ENCODE results near the gene RAB6A.
A peak's percentile ranks its signal among the peaks of the same experiment; 100 is the strongest.

The RAB6A gene

GRCh38 chr11:73759610-73760134, 1.2 kb downstream of the RAB6A start:
- ChIA-PET CTCF (interaction anchor here (0.9 to 1.0 kb wide), 2 partner anchors 20 to 29 kb away, joined by 3 to 4 read pairs; no protein-coding TSS in a partner anchor), POLR2A (interaction anchor here (2.2 to 4.1 kb wide), 2 partner anchors 19 to 28 kb away, joined by 18 to 50 read pairs; partner anchors contain the start of gene MRPL48)
- no peak for DNase-seq (ENCODE audit: low read depth, low spot score)
- H3K4me3 ChIP-seq (ENCODE audit: low read depth, low read length): peak overlapping the region; percentile 91
- TF ChIP-seq, protein P1, sequence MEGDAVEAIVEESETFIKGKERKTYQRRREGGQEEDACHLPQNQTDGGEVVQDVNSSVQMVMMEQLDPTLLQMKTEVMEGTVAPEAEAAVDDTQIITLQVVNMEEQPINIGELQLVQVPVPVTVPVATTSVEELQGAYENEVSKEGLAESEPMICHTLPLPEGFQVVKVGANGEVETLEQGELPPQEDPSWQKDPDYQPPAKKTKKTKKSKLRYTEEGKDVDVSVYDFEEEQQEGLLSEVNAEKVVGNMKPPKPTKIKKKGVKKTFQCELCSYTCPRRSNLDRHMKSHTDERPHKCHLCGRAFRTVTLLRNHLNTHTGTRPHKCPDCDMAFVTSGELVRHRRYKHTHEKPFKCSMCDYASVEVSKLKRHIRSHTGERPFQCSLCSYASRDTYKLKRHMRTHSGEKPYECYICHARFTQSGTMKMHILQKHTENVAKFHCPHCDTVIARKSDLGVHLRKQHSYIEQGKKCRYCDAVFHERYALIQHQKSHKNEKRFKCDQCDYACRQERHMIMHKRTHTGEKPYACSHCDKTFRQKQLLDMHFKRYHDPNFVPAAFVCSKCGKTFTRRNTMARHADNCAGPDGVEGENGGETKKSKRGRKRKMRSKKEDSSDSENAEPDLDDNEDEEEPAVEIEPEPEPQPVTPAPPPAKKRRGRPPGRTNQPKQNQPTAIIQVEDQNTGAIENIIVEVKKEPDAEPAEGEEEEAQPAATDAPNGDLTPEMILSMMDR (IDR thresholded peaks at IDR 0.05; ENCODE audit: insufficient read depth, low read length, missing control alignments): peak; percentile 20

- ChIA-PET POLR2A (no interaction called here), CTCF (interaction anchor here (0.8 kb wide), 1 partner anchor 9 kb away, joined by 4 read pairs; no protein-coding TSS in a partner anchor)
- peak overlapping the region; percentile 91 for H3K4me3 ChIP-seq (ENCODE audit: low read depth, low read length)
- TF ChIP-seq, protein P1 (IDR thresholded peaks at IDR 0.05; ENCODE audit: insufficient read depth, low read length, missing control alignments): no peak
- no peak for DNase-seq (ENCODE audit: low read depth, low spot score)
These were observed 2.4 kb downstream of the RAB6A start for GRCh38 chr11:73758451-73758850.

DNA sequence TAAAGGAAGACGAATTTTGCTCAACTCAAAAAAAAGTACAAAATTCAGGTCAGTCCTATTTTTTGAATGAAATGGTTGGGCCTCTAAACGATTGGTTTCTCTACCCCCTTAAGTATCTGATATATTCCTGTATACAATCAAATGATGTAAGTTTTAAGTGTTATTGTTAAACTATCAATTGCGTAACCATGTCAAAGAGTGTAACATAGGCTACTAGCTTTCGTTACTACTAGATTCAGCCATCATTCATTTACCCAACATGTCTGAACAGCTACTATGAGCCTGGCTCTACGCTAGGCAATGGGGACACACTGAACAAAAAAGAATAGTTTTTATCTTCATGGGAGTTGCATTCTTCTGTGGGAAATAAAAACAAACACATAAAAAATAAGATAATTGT, 3.3 kb downstream of the RAB6A start:
- TF ChIP-seq, protein P1 (IDR thresholded peaks at IDR 0.05; ENCODE audit: insufficient read depth, low read length, missing control alignments): no peak
- ChIA-PET CTCF (interaction anchor here (0.8 kb wide), 1 partner anchor 8 kb away, joined by 4 read pairs; no protein-coding TSS in a partner anchor), POLR2A (interaction anchor here (0.6 kb wide), 1 partner anchor 159 kb away, joined by 4 read pairs; no protein-coding TSS in a partner anchor)
- DNase-seq (ENCODE audit: low read depth, low spot score): no peak
- no peak overlapping the region for H3K4me3 ChIP-seq (ENCODE audit: low read depth, low read length)

- no peak for DNase-seq (ENCODE audit: low read depth, low spot score)
- ChIA-PET POLR2A (no interaction called here), CTCF (no interaction called here)
- no peak overlapping the region for H3K4me3 ChIP-seq (ENCODE audit: low read depth, low read length)
- TF ChIP-seq, protein P1 (IDR thresholded peaks at IDR 0.05; ENCODE audit: insufficient read depth, low read length, missing control alignments): no peak
These were observed 5.2 kb downstream of the RAB6A start for GRCh38 chr11:73755670-73756069.

DNA sequence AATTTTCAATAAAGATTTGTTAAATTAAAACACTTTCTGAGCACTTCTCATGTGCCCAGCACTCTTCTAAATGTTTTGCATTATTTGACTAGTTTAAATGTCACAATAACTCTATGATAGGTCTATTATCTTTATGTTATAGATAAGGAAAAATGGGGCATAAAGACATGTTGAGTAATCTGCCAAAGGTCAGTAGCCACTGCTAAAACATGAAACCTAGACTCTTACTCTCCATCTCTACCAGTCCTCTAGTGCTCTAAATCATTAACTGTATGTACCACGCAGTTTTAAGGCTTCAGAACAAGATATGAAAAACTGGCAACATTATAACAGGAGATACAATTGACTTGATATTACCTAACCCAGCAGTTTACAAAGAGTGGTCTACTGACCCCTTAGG, 6.9 kb downstream of the RAB6A start:
- TF ChIP-seq, protein P1 (IDR thresholded peaks at IDR 0.05; ENCODE audit: insufficient read depth, low read length, missing control alignments): no peak
- POLR2A ChIA-PET: no interaction called here
- CTCF ChIA-PET: no interaction called here

GRCh38 chr11:73752903-73753302, 8.0 kb downstream of the RAB6A start:
- CTCF ChIA-PET: interaction anchor here (1.2 kb wide), 1 partner anchor 23 kb away, joined by 4 read pairs; no protein-coding TSS in a partner anchor
- TF ChIP-seq, protein P1 (IDR thresholded peaks at IDR 0.05; ENCODE audit: insufficient read depth, low read length, missing control alignments): no peak
- DNase-seq (ENCODE audit: low read depth, low spot score): no peak
- H3K4me3 ChIP-seq (ENCODE audit: low read depth, low read length): no peak overlapping the region
- POLR2A ChIA-PET: no interaction called here

More for the DNA sequence above, 6.9 kb downstream of the RAB6A start:
- DNase-seq (ENCODE audit: low read depth, low spot score): no peak
- no peak overlapping the region for H3K4me3 ChIP-seq (ENCODE audit: low read depth, low read length)
